ENCODE results near the gene PCNX2.
"Not testable (repeated sequence)": the region's sequence is repeated elsewhere in the genome, so short reads cannot be mapped to it uniquely, and the experiment has no call there.

PCNX2 gene

GRCh38 chr1:233189526-233189925, 106.0 kb downstream of the PCNX2 start:
- H3K4me3 ChIP-seq (ENCODE audit: low read length) = no peak overlapping the region
- TF ChIP-seq ZNF274 (IDR thresholded peaks at IDR 0.05; ENCODE audit: low read depth, low read length) = no peak

- no peak overlapping the region for H3K4me3 ChIP-seq (ENCODE audit: low read length)
- TF ChIP-seq ZNF274 (IDR thresholded peaks at IDR 0.05; ENCODE audit: low read depth, low read length) = no peak
Observed at GRCh38 chr1:233188061-233188460, 107.5 kb downstream of the PCNX2 start.

- no peak for TF ChIP-seq ZNF274 (IDR thresholded peaks at IDR 0.05; ENCODE audit: low read depth, low read length)
- H3K4me3 ChIP-seq (ENCODE audit: low read length) = no peak overlapping the region
Observed at GRCh38 chr1:233183226-233184020, 112.1 kb downstream of the PCNX2 start.

- no peak overlapping the region for H3K4me3 ChIP-seq (ENCODE audit: low read length)
- TF ChIP-seq ZNF274 (IDR thresholded peaks at IDR 0.05; ENCODE audit: low read depth, low read length) = no peak
Observed at GRCh38 chr1:233182587-233182986, 112.9 kb downstream of the PCNX2 start.

GRCh38 chr1:233180641-233181364, 114.7 kb downstream of the PCNX2 start:
- no peak overlapping the region for H3K4me3 ChIP-seq (ENCODE audit: low read length)
- TF ChIP-seq ZNF274 (IDR thresholded peaks at IDR 0.05; ENCODE audit: low read depth, low read length) = no peak

GRCh38 chr1:233179638-233180037, 115.9 kb downstream of the PCNX2 start:
- H3K4me3 ChIP-seq (ENCODE audit: low read length) = not testable (repeated sequence)

GRCh38 chr1:233172201-233172600, 123.3 kb downstream of the PCNX2 start:
- TF ChIP-seq ZNF274 (IDR thresholded peaks at IDR 0.05; ENCODE audit: low read depth, low read length) = no peak

GRCh38 chr1:233170741-233171140, 124.8 kb downstream of the PCNX2 start:
- TF ChIP-seq ZNF274 (IDR thresholded peaks at IDR 0.05; ENCODE audit: low read depth, low read length) = no peak
- no peak overlapping the region for H3K4me3 ChIP-seq (ENCODE audit: low read length)

More at GRCh38 chr1:233172201-233172600, 123.3 kb downstream of the PCNX2 start:
- H3K4me3 ChIP-seq (ENCODE audit: low read length) = no peak overlapping the region

GRCh38 chr1:233168384-233168783, 127.1 kb downstream of the PCNX2 start:
- TF ChIP-seq ZNF274 (IDR thresholded peaks at IDR 0.05; ENCODE audit: low read depth, low read length) = no peak
- no peak overlapping the region for H3K4me3 ChIP-seq (ENCODE audit: low read length)

- no peak for TF ChIP-seq ZNF274 (IDR thresholded peaks at IDR 0.05; ENCODE audit: low read depth, low read length)
- no peak overlapping the region for H3K4me3 ChIP-seq (ENCODE audit: low read length)
Observed at GRCh38 chr1:233166896-233167295, 128.6 kb downstream of the PCNX2 start.

GRCh38 chr1:233163696-233164095, 131.8 kb downstream of the PCNX2 start:
- no peak for TF ChIP-seq ZNF274 (IDR thresholded peaks at IDR 0.05; ENCODE audit: low read depth, low read length)
- no peak overlapping the region for H3K4me3 ChIP-seq (ENCODE audit: low read length)

- no peak for TF ChIP-seq ZNF274 (IDR thresholded peaks at IDR 0.05; ENCODE audit: low read depth, low read length)
- no peak overlapping the region for H3K4me3 ChIP-seq (ENCODE audit: low read length)
Observed at GRCh38 chr1:233158322-233158721, 137.2 kb downstream of the PCNX2 start.

GRCh38 chr1:233157245-233157644, 138.3 kb downstream of the PCNX2 start:
- H3K4me3 ChIP-seq (ENCODE audit: low read length) = no peak overlapping the region
- no peak for TF ChIP-seq ZNF274 (IDR thresholded peaks at IDR 0.05; ENCODE audit: low read depth, low read length)

GRCh38 chr1:233151861-233152260, 143.7 kb downstream of the PCNX2 start:
- H3K4me3 ChIP-seq (ENCODE audit: low read length) = no peak overlapping the region
- TF ChIP-seq ZNF274 (IDR thresholded peaks at IDR 0.05; ENCODE audit: low read depth, low read length) = no peak

- TF ChIP-seq ZNF274 (IDR thresholded peaks at IDR 0.05; ENCODE audit: low read depth, low read length) = no peak
- no peak overlapping the region for H3K4me3 ChIP-seq (ENCODE audit: low read length)
Observed at GRCh38 chr1:233144434-233144833, 151.1 kb downstream of the PCNX2 start.

All from GM08714 (cell line).